Erythroblast (primary cell): Measurements from ENCODE around the gene ADAP1.

Experiments
- GATA1 ChIP-seq: IDR thresholded peaks from 2 replicates; pipeline ENCODE4 v1.6.1; 2011; ENCODE audit warnings: low read depth, mild to moderate bottlenecking, control low read depth, low read length, moderate library complexity
- POLR2A ChIP-seq: IDR thresholded peaks from 2 replicates; pipeline ENCODE4 v1.6.1; 2011; ENCODE audit warnings: mild to moderate bottlenecking, low read length

GRCh38 chr7:879706-880105, 74.8 kb downstream of the ADAP1 start:
- TF ChIP-seq POLR2A (no peak), GATA1 (no peak)
